HEK293 (cell line): ENCODE results near the gene ASTN2.

Experiments used
- CTCF ChIA-PET: fragments of 350-600 bp; formaldehyde crosslinking; extraction: SDS; loops from one replicate; lab custom pipeline; 2021; ENCODE audit warnings: antibody characterized with exemption; lab: Yijun Ruan, JAX
- POLR2A ChIA-PET: fragments of 300-600 bp; formaldehyde crosslinking; extraction: SDS; loops from one replicate; lab custom pipeline; 2020; ENCODE audit warnings: antibody characterized with exemption, inconsistent platforms; lab: Yijun Ruan, JAX
- H3K27ac ChIP-seq: fragments of 200-500 bp; sonication (Bioruptor generic); 2 replicates; pipeline ENCODE4 v1.5.1; 2014; ENCODE audit warnings: low read depth, low read length, control low read depth, inconsistent platforms; ENCODE audit errors: extremely low read depth
- H3K36me3 ChIP-seq, 2 experiments: fragments of 200-500 bp in 1 of 2; sonication (Bioruptor generic) in 1 of 2; 1 replicate in 1 of 2; 2 replicates in 1 of 2; pipeline ENCODE4 v1.5.1; 2014 to 2017; ENCODE audit warnings: inconsistent platforms in 2 of 2, low read length in 2 of 2; ENCODE audit not compliant: control insufficient read depth in 2 of 2, insufficient read depth in 1 of 2
- H3K4me1 ChIP-seq: fragments of 200-500 bp; sonication (Bioruptor generic); 2 replicates; pipeline ENCODE4 v1.5.1; 2014; ENCODE audit warnings: mild to moderate bottlenecking, low read length, inconsistent platforms; ENCODE audit not compliant: control insufficient read depth, insufficient read depth
- H3K4me3 ChIP-seq: 2 replicates; pipeline ENCODE4 v1.5.1; 2011; ENCODE audit warnings: low read depth, mild to moderate bottlenecking, control low read depth, low read length, moderate library complexity
- H3K9me3 ChIP-seq: fragments of 200-500 bp; sonication (Bioruptor generic); 2 replicates; pipeline ENCODE4 v1.5.1; 2014; ENCODE audit warnings: low read depth, low read length, inconsistent platforms; ENCODE audit not compliant: control insufficient read depth, insufficient read depth
- GLIS2 ChIP-seq: fragments of 450-650 bp; formaldehyde crosslinking; IDR thresholded peaks from 2 replicates; pipeline ENCODE4 v1.5.1; 2016; ENCODE audit warnings: missing biosample characterization, missing genetic modification characterization
- PRDM6 ChIP-seq: fragments of 450-650 bp; formaldehyde crosslinking; IDR thresholded peaks from 2 replicates; pipeline ENCODE4 v1.5.1; 2017; ENCODE audit warnings: missing biosample characterization, missing genetic modification characterization
- SCRT2 ChIP-seq: fragments of 450-650 bp; formaldehyde crosslinking; IDR thresholded peaks from 2 replicates; pipeline ENCODE4 v1.5.1; 2016; ENCODE audit warnings: missing biosample characterization, missing genetic modification characterization
- SP2 ChIP-seq: fragments of 450-650 bp; formaldehyde crosslinking; IDR thresholded peaks from 2 replicates; pipeline ENCODE4 v1.5.1; 2016; ENCODE audit warnings: missing biosample characterization, missing genetic modification characterization
- YY2 ChIP-seq: fragments of 450-650 bp; formaldehyde crosslinking; IDR thresholded peaks from 2 replicates; pipeline ENCODE4 v1.5.1; 2016; ENCODE audit warnings: missing biosample characterization, missing genetic modification characterization
- ZBTB10 ChIP-seq: fragments of 450-650 bp; formaldehyde crosslinking; IDR thresholded peaks from 2 replicates; pipeline ENCODE4 v1.5.1; 2016; ENCODE audit warnings: missing biosample characterization, missing genetic modification characterization
- ZBTB44 ChIP-seq: fragments of 450-650 bp; IDR thresholded peaks from 2 replicates; pipeline ENCODE4 v1.5.1; 2018; ENCODE audit warnings: missing biosample characterization, mild to moderate bottlenecking, missing genetic modification characterization
- ZFP3 ChIP-seq: fragments of 450-650 bp; formaldehyde crosslinking; IDR thresholded peaks from 2 replicates; pipeline ENCODE4 v1.5.1; 2016; ENCODE audit warnings: low read depth, missing biosample characterization, missing genetic modification characterization
- ZNF133 ChIP-seq: fragments of 450-650 bp; formaldehyde crosslinking; IDR thresholded peaks from 2 replicates; pipeline ENCODE4 v1.5.1; 2016; ENCODE audit warnings: missing biosample characterization, missing genetic modification characterization
- ZNF214 ChIP-seq: fragments of 450-650 bp; formaldehyde crosslinking; IDR thresholded peaks from 2 replicates; pipeline ENCODE4 v1.5.1; 2017; ENCODE audit warnings: missing biosample characterization, mild to moderate bottlenecking, missing genetic modification characterization, borderline replicate concordance
- ZNF239 ChIP-seq: fragments of 450-650 bp; formaldehyde crosslinking; IDR thresholded peaks from 2 replicates; pipeline ENCODE4 v1.5.1; 2016; ENCODE audit warnings: missing biosample characterization, missing genetic modification characterization
- ZNF274 ChIP-seq, 2 experiments: fragments of 200-500 bp in 1 of 2; fragments of 450-650 bp in 1 of 2; sonication (Bioruptor generic) in 1 of 2; formaldehyde crosslinking in 1 of 2; IDR thresholded peaks; 2 replicates each; pipeline versions ENCODE4 v1.5.1 to v1.6.1; 2014 to 2016; ENCODE audit warnings: borderline replicate concordance in 1 of 2, inconsistent platforms in 1 of 2, low read length in 1 of 2, missing biosample characterization in 1 of 2, missing genetic modification characterization in 1 of 2
- ZNF416 ChIP-seq: fragments of 450-650 bp; formaldehyde crosslinking; IDR thresholded peaks from 2 replicates; pipeline ENCODE4 v1.5.1; 2016; ENCODE audit warnings: missing biosample characterization, missing genetic modification characterization
- ZNF473 ChIP-seq: fragments of 450-650 bp; formaldehyde crosslinking; IDR thresholded peaks from 2 replicates; pipeline ENCODE4 v1.5.1; 2017; ENCODE audit warnings: missing biosample characterization, missing genetic modification characterization
- ZNF488 ChIP-seq: fragments of 450-650 bp; formaldehyde crosslinking; IDR thresholded peaks from 2 replicates; pipeline ENCODE4 v1.5.1; 2016; ENCODE audit warnings: missing biosample characterization, missing genetic modification characterization
- ZNF510 ChIP-seq: fragments of 450-650 bp; formaldehyde crosslinking; IDR thresholded peaks from 2 replicates; pipeline ENCODE4 v1.5.1; 2018; ENCODE audit warnings: mild to moderate bottlenecking, missing genetic modification characterization, missing biosample characterization; ENCODE audit not compliant: insufficient replicate concordance
- ZNF561 ChIP-seq: fragments of 450-650 bp; IDR thresholded peaks from 2 replicates; pipeline ENCODE4 v1.5.1; 2018; ENCODE audit warnings: missing biosample characterization, missing genetic modification characterization, borderline replicate concordance
- ZNF600 ChIP-seq: fragments of 450-650 bp; formaldehyde crosslinking; IDR thresholded peaks from 2 replicates; pipeline ENCODE4 v1.5.1; 2016; ENCODE audit warnings: missing biosample characterization, missing genetic modification characterization
- ZNF610 ChIP-seq: fragments of 450-650 bp; formaldehyde crosslinking; IDR thresholded peaks from 2 replicates; pipeline ENCODE4 v1.5.1; 2016; ENCODE audit warnings: missing biosample characterization, missing genetic modification characterization, borderline replicate concordance
- ZNF645 ChIP-seq: fragments of 450-650 bp; formaldehyde crosslinking; IDR thresholded peaks from 2 replicates; pipeline ENCODE4; 2016; ENCODE audit warnings: missing biosample characterization, missing genetic modification characterization
- ZNF791 ChIP-seq: fragments of 450-650 bp; formaldehyde crosslinking; IDR thresholded peaks from 2 replicates; pipeline ENCODE4 v1.5.1; 2016; ENCODE audit warnings: missing biosample characterization, missing genetic modification characterization
- ZNF843 ChIP-seq: fragments of 450-650 bp; formaldehyde crosslinking; IDR thresholded peaks from 2 replicates; pipeline ENCODE4 v1.5.1; 2016; ENCODE audit warnings: missing biosample characterization, missing genetic modification characterization
- ZXDB ChIP-seq: fragments of 450-650 bp; formaldehyde crosslinking; IDR thresholded peaks from 2 replicates; pipeline ENCODE4 v1.5.1; 2016; ENCODE audit warnings: missing biosample characterization, missing genetic modification characterization

ASTN2 gene

GRCh38 chr9:117000834-117001233 is 414.0 kb downstream of the ASTN2 start:
- no peak overlapping the region for H3K27ac ChIP-seq
- CTCF ChIA-PET: interaction anchor here (1.2 kb wide), 1 partner anchor 264 kb away, joined by 4 read pairs; no protein-coding TSS in a partner anchor
- no peaks in the 10 kb centered on the region for H3K9me3 ChIP-seq
- no peaks in the 10 kb centered on the region for H3K4me1 ChIP-seq
- no peaks in the 10 kb centered on the region for H3K36me3 ChIP-seq
- no peak for TF ChIP-seq SP2 (tag by site-specific recombination)
- no peak for TF ChIP-seq ZNF791 (tag by site-specific recombination)
- no peak for TF ChIP-seq PRDM6 (tag by site-specific recombination)
- TF ChIP-seq ZNF843 (tag by site-specific recombination): no peak
- TF ChIP-seq ZNF510 (tag by site-specific recombination): no peak
- TF ChIP-seq ZNF239: no peak
- TF ChIP-seq ZNF133 (tag by site-specific recombination): no peak
- no peak for TF ChIP-seq ZNF561 (tag by site-specific recombination)
- no peak for TF ChIP-seq ZFP3
- no peak for TF ChIP-seq ZNF488 (tag by site-specific recombination)
- no peak for TF ChIP-seq ZNF473 (tag by site-specific recombination)
- no peak for TF ChIP-seq ZBTB10 (tag by site-specific recombination)
- POLR2A ChIA-PET: no interaction called here
- H3K4me3 ChIP-seq: no peak overlapping the region

GRCh38 chr9:117000196-117000723 is 414.6 kb downstream of the ASTN2 start:
- no peak for TF ChIP-seq ZNF416 (tag by site-specific recombination)
- TF ChIP-seq ZNF600 (tag by site-specific recombination): no peak
- TF ChIP-seq ZNF610: no peak
- no peak for TF ChIP-seq YY2 (tag by site-specific recombination)
- no peak for TF ChIP-seq SCRT2 (tag by site-specific recombination)
- no peak for TF ChIP-seq ZBTB44 (tag by site-specific recombination)
- TF ChIP-seq ZNF214: no peak
- TF ChIP-seq ZNF274 (IDR thresholded peaks at IDR 0.05; ENCODE audit: low read length): no peak
- TF ChIP-seq ZNF274 (tag by site-specific recombination; IDR thresholded peaks at IDR 0.05; ENCODE audit: borderline replicate concordance): no peak
- TF ChIP-seq ZNF645 (tag by site-specific recombination): no peak
- TF ChIP-seq GLIS2 (tag by site-specific recombination): no peak
- no peak for TF ChIP-seq ZXDB (tag by site-specific recombination)
- CTCF ChIA-PET: no interaction called here
- POLR2A ChIA-PET: no interaction called here

More at GRCh38 chr9:117000196-117000723, 414.6 kb downstream of the ASTN2 start:
- Histone ChIP-seq H3K9me3 (no peaks in the 10 kb centered on the region), H3K36me3 (no peaks in the 10 kb centered on the region), H3K4me1 (no peaks in the 10 kb centered on the region), H3K27ac (no peak overlapping the region), H3K4me3 (no peak overlapping the region)
